ENCODE data around the gene PRDM11. TPM values are rescaled to one million over a fixed set of nuclear protein-coding genes. Genes with fewer than 3 reads are reported as not detected.

The PRDM11 gene
- total RNA-seq, 4 donors from 2014 or later, result 5.0 to 15.4 (median 9.5) TPM

DNA sequence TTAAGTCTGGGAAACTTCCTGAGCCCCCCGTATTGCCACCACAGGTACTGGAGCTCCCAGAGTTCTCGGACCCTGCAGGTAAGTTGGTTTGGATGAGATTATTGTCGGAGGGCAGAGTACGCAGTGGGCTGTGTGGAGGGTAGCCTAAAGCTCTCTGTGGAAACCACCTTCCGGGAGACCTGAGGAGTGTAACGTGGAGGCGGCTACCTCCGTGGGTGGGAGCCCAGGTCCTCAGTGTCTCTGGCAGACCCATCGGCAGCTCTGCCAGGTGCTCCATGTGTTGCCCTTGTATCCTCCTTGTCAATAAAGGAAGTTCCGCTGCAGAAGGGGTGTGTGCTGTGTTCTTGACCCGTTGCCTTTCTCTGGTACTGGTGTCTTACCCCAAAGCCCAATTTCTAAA, 78.3 kb downstream of the PRDM11 start:
- no peak for TF ChIP-seq POLR2A (IDR thresholded peaks at IDR 0.05)
- TF ChIP-seq, protein P1, sequence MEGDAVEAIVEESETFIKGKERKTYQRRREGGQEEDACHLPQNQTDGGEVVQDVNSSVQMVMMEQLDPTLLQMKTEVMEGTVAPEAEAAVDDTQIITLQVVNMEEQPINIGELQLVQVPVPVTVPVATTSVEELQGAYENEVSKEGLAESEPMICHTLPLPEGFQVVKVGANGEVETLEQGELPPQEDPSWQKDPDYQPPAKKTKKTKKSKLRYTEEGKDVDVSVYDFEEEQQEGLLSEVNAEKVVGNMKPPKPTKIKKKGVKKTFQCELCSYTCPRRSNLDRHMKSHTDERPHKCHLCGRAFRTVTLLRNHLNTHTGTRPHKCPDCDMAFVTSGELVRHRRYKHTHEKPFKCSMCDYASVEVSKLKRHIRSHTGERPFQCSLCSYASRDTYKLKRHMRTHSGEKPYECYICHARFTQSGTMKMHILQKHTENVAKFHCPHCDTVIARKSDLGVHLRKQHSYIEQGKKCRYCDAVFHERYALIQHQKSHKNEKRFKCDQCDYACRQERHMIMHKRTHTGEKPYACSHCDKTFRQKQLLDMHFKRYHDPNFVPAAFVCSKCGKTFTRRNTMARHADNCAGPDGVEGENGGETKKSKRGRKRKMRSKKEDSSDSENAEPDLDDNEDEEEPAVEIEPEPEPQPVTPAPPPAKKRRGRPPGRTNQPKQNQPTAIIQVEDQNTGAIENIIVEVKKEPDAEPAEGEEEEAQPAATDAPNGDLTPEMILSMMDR (IDR thresholded peaks at IDR 0.05 in 4 of 5, conservative IDR thresholded peaks at IDR 0.05 in 1 of 5), result no peak
- in situ Hi-C loops (cut with MboI; ENCODE audit: low sequenced_read_pairs in 4 of 4) (no loop called here), intact Hi-C loops (cut with DNase I; ENCODE audit: low total_unique reads) (no loop called here)
- no peak for ATAC-seq
- H3K4me3 ChIP-seq, result no peak overlapping the region
- no peaks in the 10 kb centered on the region for H3K9me3 ChIP-seq
- H3K27me3 ChIP-seq, result no peaks in the 10 kb centered on the region
- H3K36me3 ChIP-seq, result peaks cover 0 to 8% of the 10 kb centered on the region in 2 donors
- no peaks in the 10 kb centered on the region for H3K4me1 ChIP-seq
- DNase-seq, result no peak
- H3K27ac ChIP-seq, result no peak overlapping the region

- Histone ChIP-seq H3K4me3 (no peak overlapping the region), H3K4me1 (no peaks in the 10 kb centered on the region), H3K27ac (no peak overlapping the region), H3K9me3 (no peaks in the 10 kb centered on the region), H3K36me3 (peaks cover 0 to 8% of the 10 kb centered on the region in 2 donors), H3K27me3 (no peaks in the 10 kb centered on the region)
- no peak for DNase-seq
- intact Hi-C loops (cut with DNase I; ENCODE audit: low total_unique reads), result no loop called here
- no peak for ATAC-seq
- TF ChIP-seq, protein P1 (IDR thresholded peaks at IDR 0.05 in 4 of 5, conservative IDR thresholded peaks at IDR 0.05 in 1 of 5), result no peak
- TF ChIP-seq POLR2A (IDR thresholded peaks at IDR 0.05), result no peak
- in situ Hi-C loops (cut with MboI; ENCODE audit: low sequenced_read_pairs in 4 of 4), result no loop called here
Observed at GRCh38 chr11:45225277-45225676, 78.8 kb downstream of the PRDM11 start.

DNA sequence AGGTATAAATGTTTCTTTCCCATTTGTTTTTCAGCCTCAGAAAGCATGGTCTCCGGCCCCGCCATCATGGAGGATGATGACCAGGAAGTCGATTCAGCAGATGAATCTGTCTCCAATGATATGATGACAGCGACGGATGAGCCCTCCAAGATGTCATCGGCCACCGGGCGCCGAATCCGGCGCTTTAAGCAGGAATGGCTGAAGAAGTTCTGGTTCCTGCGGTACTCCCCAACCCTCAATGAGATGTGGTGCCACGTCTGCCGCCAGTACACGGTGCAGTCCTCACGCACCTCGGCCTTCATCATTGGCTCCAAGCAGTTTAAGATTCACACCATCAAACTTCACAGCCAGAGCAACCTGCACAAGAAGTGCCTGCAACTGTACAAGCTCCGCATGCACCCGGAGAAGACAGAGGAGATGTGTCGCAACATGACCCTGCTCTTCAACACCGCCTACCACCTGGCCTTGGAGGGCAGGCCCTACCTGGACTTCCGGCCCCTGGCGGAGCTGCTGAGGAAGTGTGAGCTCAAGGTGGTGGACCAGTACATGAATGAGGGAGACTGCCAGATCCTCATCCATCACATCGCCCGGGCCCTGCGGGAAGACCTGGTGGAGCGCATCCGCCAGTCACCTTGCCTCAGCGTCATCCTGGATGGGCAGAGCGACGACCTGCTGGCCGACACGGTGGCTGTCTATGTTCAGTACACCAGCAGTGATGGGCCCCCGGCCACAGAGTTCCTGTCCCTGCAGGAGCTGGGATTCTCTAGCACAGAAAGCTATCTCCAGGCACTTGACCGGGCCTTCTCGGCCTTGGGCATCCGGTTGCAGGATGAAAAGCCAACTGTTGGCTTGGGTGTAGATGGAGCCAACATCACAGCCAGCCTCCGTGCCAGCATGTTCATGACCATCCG, 79.8 kb downstream of the PRDM11 start:
- in situ Hi-C loops (cut with MboI; ENCODE audit: low sequenced_read_pairs in 4 of 4), result no loop called here
- ATAC-seq, result no peak

DNA sequence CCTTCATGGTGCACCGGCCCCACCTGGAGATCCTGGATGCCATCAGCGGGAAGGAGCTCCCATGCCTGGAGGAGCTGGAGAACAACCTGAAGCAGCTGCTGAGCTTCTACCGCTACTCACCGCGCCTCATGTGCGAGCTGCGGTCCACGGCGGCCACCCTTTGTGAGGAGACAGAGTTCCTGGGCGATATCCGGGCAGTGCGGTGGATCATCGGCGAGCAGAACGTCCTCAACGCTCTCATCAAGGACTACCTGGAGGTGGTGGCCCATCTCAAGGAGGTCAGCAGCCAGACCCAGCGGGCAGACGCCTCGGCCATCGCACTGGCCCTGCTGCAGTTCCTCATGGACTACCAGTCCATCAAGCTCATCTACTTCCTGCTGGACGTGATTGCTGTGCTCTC, 80.5 kb downstream of the PRDM11 start:
- in situ Hi-C loops (cut with MboI; ENCODE audit: low sequenced_read_pairs in 4 of 4) (no loop called here), intact Hi-C loops (cut with DNase I; ENCODE audit: low total_unique reads) (no loop called here)
- H3K27ac ChIP-seq, result no peak overlapping the region
- H3K27me3 ChIP-seq, result no peaks in the 10 kb centered on the region
- no peaks in the 10 kb centered on the region for H3K4me1 ChIP-seq
- peaks cover 0 to 8% of the 10 kb centered on the region in 2 donors for H3K36me3 ChIP-seq
- DNase-seq, result no peak
- no peak for ATAC-seq
- no peak overlapping the region for H3K4me3 ChIP-seq
- no peak for TF ChIP-seq POLR2A (IDR thresholded peaks at IDR 0.05)
- TF ChIP-seq, protein P1 (IDR thresholded peaks at IDR 0.05 in 4 of 5, conservative IDR thresholded peaks at IDR 0.05 in 1 of 5), result no peak
- no peaks in the 10 kb centered on the region for H3K9me3 ChIP-seq

More for the DNA sequence above, 79.8 kb downstream of the PRDM11 start:
- DNase-seq, result no peak
- Histone ChIP-seq H3K36me3 (peaks cover 0 to 8% of the 10 kb centered on the region in 2 donors), H3K9me3 (no peaks in the 10 kb centered on the region), H3K27ac (no peak overlapping the region), H3K4me3 (no peak overlapping the region), H3K27me3 (no peaks in the 10 kb centered on the region), H3K4me1 (no peaks in the 10 kb centered on the region)
- no peak for TF ChIP-seq POLR2A (IDR thresholded peaks at IDR 0.05)
- TF ChIP-seq, protein P1 (IDR thresholded peaks at IDR 0.05 in 4 of 5, conservative IDR thresholded peaks at IDR 0.05 in 1 of 5), result no peak
- intact Hi-C loops (cut with DNase I; ENCODE audit: low total_unique reads), result no loop called here

Data from gastrocnemius medialis (tissue), 4 donors.